Keratinocyte (primary cell): ENCODE measurements around the gene RIOK3. TPM values are rescaled to one million over a fixed set of nuclear protein-coding genes. Genes with fewer than 3 reads are reported as not detected.

Experiments used
- DNase-seq: peaks from one replicate; pipeline ENCODE4 v3.0.0-alpha.2; 2011; ENCODE audit warnings: low read depth, missing footprints, low spot score
- FAIRE-seq: peaks from 2 replicates; lab custom pipeline; 2011; peaks lifted over from hg19 to GRCh38; lab: Jason Lieb, UNC
- H2AFZ ChIP-seq: 2 replicates; pipeline ENCODE4 v1.6.0; 2012; ENCODE audit warnings: low read length, control low read depth, inconsistent platforms; ENCODE audit not compliant: control insufficient read depth
- H3K27ac ChIP-seq: 2 replicates; pipeline ENCODE4 v1.5.1; 2011; ENCODE audit warnings: low read length; ENCODE audit not compliant: control insufficient read depth, insufficient read depth
- H3K27me3 ChIP-seq: 3 replicates; pipeline ENCODE4 v1.6.0; 2011; ENCODE audit warnings: low read length; ENCODE audit not compliant: control insufficient read depth, insufficient read depth; ENCODE audit errors: extremely low read depth
- H3K36me3 ChIP-seq, 2 experiments: 2 replicates in 1 of 2; 3 replicates in 1 of 2; pipeline ENCODE4 v1.5.1; 2011; ENCODE audit warnings: low read length in 2 of 2, mild to moderate bottlenecking in 1 of 2; ENCODE audit not compliant: control insufficient read depth in 2 of 2, insufficient read depth in 2 of 2; ENCODE audit errors: extremely low read depth in 1 of 2
- H3K4me1 ChIP-seq: 3 replicates; pipeline ENCODE4 v1.5.1; 2011; ENCODE audit warnings: low read length; ENCODE audit not compliant: control insufficient read depth, insufficient read depth; ENCODE audit errors: extremely low read depth
- H3K4me2 ChIP-seq: 3 replicates; pipeline ENCODE4 v1.6.0; 2011; ENCODE audit warnings: low read depth, low read length; ENCODE audit not compliant: control insufficient read depth, insufficient read depth; ENCODE audit errors: extremely low read depth
- H3K4me3 ChIP-seq, 3 experiments: fragments of 200-600 bp in 1 of 3; sonication (generic) in 1 of 3; 2 replicates in 2 of 3; 3 replicates in 1 of 3; pipeline ENCODE4 v1.5.1; 2011 to 2016; ENCODE audit warnings: low read length in 3 of 3, mild to moderate bottlenecking in 3 of 3, control low read depth in 2 of 3, inconsistent platforms in 1 of 3, low read depth in 1 of 3, mixed read lengths in 1 of 3, mixed run types in 1 of 3, moderate library complexity in 1 of 3; ENCODE audit not compliant: control insufficient read depth in 2 of 3, insufficient read depth in 2 of 3; ENCODE audit errors: extremely low read depth in 1 of 3
- H3K79me2 ChIP-seq: 2 replicates; pipeline ENCODE4 v1.6.0; 2012; ENCODE audit warnings: low read length; ENCODE audit not compliant: control insufficient read depth, insufficient read depth
- H3K9ac ChIP-seq: 3 replicates; pipeline ENCODE4 v1.6.0; 2011; ENCODE audit warnings: low read length; ENCODE audit not compliant: control insufficient read depth, insufficient read depth; ENCODE audit errors: extremely low read depth
- H3K9me1 ChIP-seq: 3 replicates; pipeline ENCODE4 v1.6.0; 2011; ENCODE audit warnings: low read length; ENCODE audit not compliant: control insufficient read depth, insufficient read depth; ENCODE audit errors: extremely low read depth
- H3K9me3 ChIP-seq: 2 replicates; pipeline ENCODE4 v1.5.1; 2012; ENCODE audit warnings: low read depth, low read length; ENCODE audit not compliant: control insufficient read depth
- H4K20me1 ChIP-seq: 3 replicates; pipeline ENCODE4 v1.6.0; 2011; ENCODE audit warnings: low read length; ENCODE audit not compliant: control insufficient read depth, insufficient read depth; ENCODE audit errors: extremely low read depth
- CTCF ChIP-seq, 3 experiments: IDR thresholded peaks in 1 of 3; conservative IDR thresholded peaks in 1 of 3; optimal IDR thresholded peaks in 1 of 3; 2 replicates in 2 of 3; 3 replicates in 1 of 3; pipeline versions ENCODE3 to v1.5.1; 2011; ENCODE audit warnings: low read length in 3 of 3, mild to moderate bottlenecking in 3 of 3, moderate library complexity in 2 of 3, control low read depth in 1 of 3, inconsistent platforms in 1 of 3; ENCODE audit not compliant: insufficient read depth in 2 of 3; ENCODE audit errors: extremely low read depth in 1 of 3
- EZH2 ChIP-seq: IDR thresholded peaks from one replicate; pipeline ENCODE4 v1.6.1; 2012; ENCODE audit warnings: inconsistent platforms, mild to moderate bottlenecking, low read length, moderate library complexity
- dilution Hi-C: fragments of 300-500 bp; cut with MboI; formaldehyde crosslinking; loops from one replicate; pipeline ENCODE4 v1.7.0; 2020; ENCODE audit warnings: low sequenced_read_pairs; ENCODE audit not compliant: extremely low pct_ligation_motif_present
- polyA plus RNA-seq, 5 experiments: library from polyadenylated mRNA; depleted of rRNA in 3 of 5; stranded (reverse) in 3 of 5; stranded (forward) in 1 of 5; unstranded in 1 of 5; fragments of >200 nt; gene quantifications; 1 replicate in 1 of 5; 2 replicates in 3 of 5; 3 replicates in 1 of 5; pipeline versions ENCODE4 v1.2.1 to v1.2.3, GENCODE V29; 2011 to 2012; ENCODE audit warnings: missing spikeins in 2 of 5, low read depth in 1 of 5, low replicate concordance in 1 of 5

Gene RIOK3
- polyA plus RNA-seq, 1 donor (not counting 4 experiments of a cell fraction or from before 2014, with no cell fraction given) = 68.6 TPM

DNA sequence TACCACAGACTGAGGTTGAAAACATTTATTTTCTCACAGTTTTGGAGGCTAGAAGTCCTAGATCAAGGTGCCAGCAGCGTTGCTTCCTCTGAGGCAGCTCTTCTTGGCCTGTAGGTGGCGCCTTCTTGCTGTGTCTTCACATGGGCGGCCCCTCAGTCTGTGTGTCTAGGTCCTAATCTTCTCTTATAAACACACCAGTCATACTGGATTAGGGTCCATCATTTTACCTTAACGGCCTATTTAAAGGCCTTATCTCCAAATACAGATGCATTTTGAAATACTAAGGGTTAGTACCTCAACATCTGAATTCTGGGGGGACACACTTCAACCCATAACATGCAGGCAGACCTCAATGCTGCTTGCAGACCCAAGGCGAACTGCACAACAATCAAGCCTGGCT is 45.8 kb downstream of the RIOK3 start:
- dilution Hi-C loops = no loop called here
- peak; percentile 13 for FAIRE-seq

DNA sequence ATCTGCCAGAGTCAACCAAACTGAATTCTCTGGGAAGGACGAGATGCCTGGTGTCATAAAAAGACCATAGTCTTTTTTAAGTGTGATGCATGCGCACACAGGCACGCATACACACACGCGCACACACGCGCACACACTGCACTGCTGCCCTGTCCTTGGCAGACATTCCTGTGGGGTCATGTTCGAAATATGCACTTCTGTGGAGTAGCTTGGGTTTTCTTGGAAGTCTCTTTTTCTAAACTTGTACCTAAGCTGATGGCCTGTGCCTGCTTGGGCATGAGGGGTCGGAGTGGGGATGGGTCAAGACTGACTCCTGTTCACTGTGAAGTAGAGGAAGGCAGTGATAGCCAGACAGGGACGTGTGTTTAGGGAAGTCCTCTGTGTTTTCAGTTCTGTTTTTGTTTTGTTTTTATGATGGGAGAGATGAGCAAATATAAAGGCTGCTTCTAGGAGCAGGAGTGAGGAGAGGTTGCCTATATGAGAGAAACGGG is 46.2 kb downstream of the RIOK3 start:
- Histone ChIP-seq H4K20me1 (no peaks in the 10 kb centered on the region), H3K9me3 (no peaks in the 10 kb centered on the region), H3K36me3 (no peaks in the 10 kb centered on the region), H2AFZ (no peak overlapping the region), H3K4me3 (no peak overlapping the region), H3K4me2 (no peak overlapping the region), H3K79me2 (peaks cover 9% of the 10 kb centered on the region), H3K9me1 (no peaks in the 10 kb centered on the region), H3K27ac (no peak overlapping the region), H3K4me1 (peaks cover 30% of the 10 kb centered on the region), H3K27me3 (no peaks in the 10 kb centered on the region), H3K9ac (no peak overlapping the region)
- TF ChIP-seq CTCF (optimal IDR thresholded peaks at IDR 0.05 in 1 of 3, IDR thresholded peaks at IDR 0.05 in 1 of 3, conservative IDR thresholded peaks at IDR 0.05 in 1 of 3; ENCODE audit: extremely low read depth in 1 of 3, insufficient read depth in 2 of 3, low read length in 3 of 3) (no peak), EZH2 (no peak)
- dilution Hi-C loops = no loop called here
- FAIRE-seq = no peak
- no peak for DNase-seq

More for the DNA sequence above, 45.8 kb downstream of the RIOK3 start:
- no peak overlapping the region for H3K9ac ChIP-seq
- peaks cover 5% of the 10 kb centered on the region for H3K79me2 ChIP-seq
- H3K9me3 ChIP-seq = no peaks in the 10 kb centered on the region
- no peak for TF ChIP-seq EZH2
- TF ChIP-seq CTCF (optimal IDR thresholded peaks at IDR 0.05 in 1 of 3, IDR thresholded peaks at IDR 0.05 in 1 of 3, conservative IDR thresholded peaks at IDR 0.05 in 1 of 3; ENCODE audit: extremely low read depth in 1 of 3, insufficient read depth in 2 of 3, low read length in 3 of 3) = peak; percentile 84 to 91 (median 91)
- H2AFZ ChIP-seq = no peak overlapping the region
- H3K4me3 ChIP-seq = no peak overlapping the region
- DNase-seq = no peak
- no peaks in the 10 kb centered on the region for H3K9me1 ChIP-seq
- H3K27me3 ChIP-seq = no peaks in the 10 kb centered on the region
- H3K4me2 ChIP-seq = no peak overlapping the region
- no peaks in the 10 kb centered on the region for H3K36me3 ChIP-seq
- peaks cover 28% of the 10 kb centered on the region for H3K4me1 ChIP-seq
- H4K20me1 ChIP-seq = no peaks in the 10 kb centered on the region
- H3K27ac ChIP-seq = no peak overlapping the region
